Measurements from ENCODE around the gene MBOAT7.

DNA sequence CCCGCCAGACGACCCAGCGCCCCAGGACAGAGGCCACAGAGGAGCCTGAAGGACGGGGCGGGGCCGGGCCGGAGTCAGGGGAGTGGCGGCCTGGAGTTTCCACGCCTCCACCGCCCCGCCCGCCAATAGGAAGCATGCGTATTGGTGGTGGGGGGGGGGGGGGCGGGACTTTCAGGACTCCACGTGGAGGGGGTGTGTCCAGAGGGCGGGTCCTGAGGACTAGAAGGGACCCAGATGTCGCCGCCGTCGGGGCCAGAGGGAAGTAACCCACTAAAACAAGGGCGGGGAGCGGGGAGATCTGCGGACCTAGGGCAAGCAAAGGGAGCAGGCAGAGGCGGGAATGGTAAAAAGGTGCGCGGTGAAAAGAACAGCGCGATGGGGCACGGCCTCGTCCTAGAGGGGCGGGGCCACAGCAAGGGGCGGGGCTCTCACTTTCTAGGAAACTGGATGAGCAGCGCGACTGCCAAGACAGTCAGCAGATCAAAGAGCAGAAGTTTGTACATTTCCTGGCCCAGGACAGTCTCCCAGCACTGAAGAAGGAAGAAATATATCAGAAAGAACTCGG lies 27.1 kb downstream of the MBOAT7 start:
- TF ChIP-seq, protein P1, sequence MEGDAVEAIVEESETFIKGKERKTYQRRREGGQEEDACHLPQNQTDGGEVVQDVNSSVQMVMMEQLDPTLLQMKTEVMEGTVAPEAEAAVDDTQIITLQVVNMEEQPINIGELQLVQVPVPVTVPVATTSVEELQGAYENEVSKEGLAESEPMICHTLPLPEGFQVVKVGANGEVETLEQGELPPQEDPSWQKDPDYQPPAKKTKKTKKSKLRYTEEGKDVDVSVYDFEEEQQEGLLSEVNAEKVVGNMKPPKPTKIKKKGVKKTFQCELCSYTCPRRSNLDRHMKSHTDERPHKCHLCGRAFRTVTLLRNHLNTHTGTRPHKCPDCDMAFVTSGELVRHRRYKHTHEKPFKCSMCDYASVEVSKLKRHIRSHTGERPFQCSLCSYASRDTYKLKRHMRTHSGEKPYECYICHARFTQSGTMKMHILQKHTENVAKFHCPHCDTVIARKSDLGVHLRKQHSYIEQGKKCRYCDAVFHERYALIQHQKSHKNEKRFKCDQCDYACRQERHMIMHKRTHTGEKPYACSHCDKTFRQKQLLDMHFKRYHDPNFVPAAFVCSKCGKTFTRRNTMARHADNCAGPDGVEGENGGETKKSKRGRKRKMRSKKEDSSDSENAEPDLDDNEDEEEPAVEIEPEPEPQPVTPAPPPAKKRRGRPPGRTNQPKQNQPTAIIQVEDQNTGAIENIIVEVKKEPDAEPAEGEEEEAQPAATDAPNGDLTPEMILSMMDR (optimal IDR thresholded peaks at IDR 0.05 in 1 of 3, IDR thresholded peaks at IDR 0.05 in 1 of 3, conservative IDR thresholded peaks at IDR 0.05 in 1 of 3; ENCODE audit: extremely low read depth in 1 of 3, insufficient read depth in 2 of 3, low read length in 3 of 3) = no peak
- TF ChIP-seq EZH2 (IDR thresholded peaks at IDR 0.05; ENCODE audit: low read length) = no peak

All from keratinocyte (primary cell).